ENCODE data around the gene CEMIP2.

DNA sequence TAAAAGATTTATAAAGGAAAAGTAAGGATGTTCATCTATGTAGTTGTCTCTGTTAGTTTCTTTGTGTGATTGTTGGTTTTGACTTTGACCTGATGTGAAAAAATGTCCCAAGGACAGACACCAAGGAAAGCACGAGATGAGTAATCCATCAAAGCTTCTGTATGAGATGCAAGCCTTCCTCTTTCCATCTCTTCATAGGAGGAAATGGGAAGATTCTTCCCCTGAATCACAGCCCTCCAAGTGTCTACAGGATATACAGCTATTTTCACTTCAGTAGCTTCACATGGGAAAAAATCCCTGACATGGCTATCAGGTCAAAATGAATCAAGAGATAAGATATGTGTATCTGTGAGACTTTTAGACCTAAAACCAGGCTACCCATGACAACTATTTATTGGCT, 29.0 kb upstream of the CEMIP2 start:
- TF ChIP-seq, protein P1, sequence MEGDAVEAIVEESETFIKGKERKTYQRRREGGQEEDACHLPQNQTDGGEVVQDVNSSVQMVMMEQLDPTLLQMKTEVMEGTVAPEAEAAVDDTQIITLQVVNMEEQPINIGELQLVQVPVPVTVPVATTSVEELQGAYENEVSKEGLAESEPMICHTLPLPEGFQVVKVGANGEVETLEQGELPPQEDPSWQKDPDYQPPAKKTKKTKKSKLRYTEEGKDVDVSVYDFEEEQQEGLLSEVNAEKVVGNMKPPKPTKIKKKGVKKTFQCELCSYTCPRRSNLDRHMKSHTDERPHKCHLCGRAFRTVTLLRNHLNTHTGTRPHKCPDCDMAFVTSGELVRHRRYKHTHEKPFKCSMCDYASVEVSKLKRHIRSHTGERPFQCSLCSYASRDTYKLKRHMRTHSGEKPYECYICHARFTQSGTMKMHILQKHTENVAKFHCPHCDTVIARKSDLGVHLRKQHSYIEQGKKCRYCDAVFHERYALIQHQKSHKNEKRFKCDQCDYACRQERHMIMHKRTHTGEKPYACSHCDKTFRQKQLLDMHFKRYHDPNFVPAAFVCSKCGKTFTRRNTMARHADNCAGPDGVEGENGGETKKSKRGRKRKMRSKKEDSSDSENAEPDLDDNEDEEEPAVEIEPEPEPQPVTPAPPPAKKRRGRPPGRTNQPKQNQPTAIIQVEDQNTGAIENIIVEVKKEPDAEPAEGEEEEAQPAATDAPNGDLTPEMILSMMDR (conservative IDR thresholded peaks at IDR 0.05), result no peak
- TF ChIP-seq ZFX (IDR thresholded peaks at IDR 0.05), result no peak

Measured in C4-2B (cell line).